K562 (cell line): ENCODE data around the gene COL1A1. TPM values are rescaled to one million over a fixed set of nuclear protein-coding genes. Genes with fewer than 3 reads are reported as not detected.
A peak's percentile ranks its signal among the peaks of the same experiment; 100 is the strongest.

Experiments used
- ATAC-seq: fragments of 200-7000 bp; cut with Tn5 transposase; 3 replicates; pipeline ENCODE4 v1.9.1; 2020; ENCODE audit warnings: moderate library complexity
- BruUV-seq: library from RNA; stranded (reverse); fragments of 400-500 nt; replicated peaks from 2 replicates; lab custom pipeline; 2021; lab: Mats Ljungman, UMichigan
- CTCF ChIA-PET: fragments of 300-600 bp; formaldehyde crosslinking; extraction: SDS; loops from one replicate; lab custom pipeline; 2021; ENCODE audit warnings: low intra/inter-chr PET ratio; lab: Yijun Ruan, JAX
- POLR2A ChIA-PET: fragments of 300-600, 350-650 bp; sonication (Branson Sonifier 250); formaldehyde crosslinking; extraction: SDS; loops from one replicate; lab custom pipeline; 2021; ENCODE audit warnings: antibody characterized with exemption, inconsistent platforms; lab: Yijun Ruan, JAX
- DNase-seq, 4 experiments: peaks; one replicate each; pipeline versions ENCODE4 v3.0.0 to v3.0.0-alpha.2; 2011 to 2018; ENCODE audit warnings: low spot score in 3 of 4, mixed read lengths in 3 of 4; ENCODE audit errors: extremely low read depth in 1 of 4
- FAIRE-seq: peaks from 2 replicates; lab custom pipeline; 2011; peaks lifted over from hg19 to GRCh38; lab: Jason Lieb, UNC
- H2AFZ ChIP-seq: 2 replicates; pipeline ENCODE4 v1.6.0; 2011; ENCODE audit warnings: low read depth, low read length, control low read depth, inconsistent platforms
- H3K27ac ChIP-seq: fragments of 200-600 bp; 3 replicates; pipeline ENCODE4 v1.8.0; 2011; ENCODE audit warnings: low read depth, mild to moderate bottlenecking, control low read depth, inconsistent platforms, low read length, moderate library complexity, mixed read lengths; ENCODE audit errors: extremely low read depth
- H3K27me3 ChIP-seq, 2 experiments: fragments of 300-600 bp in 1 of 2; 2 replicates in 1 of 2; 3 replicates in 1 of 2; pipeline versions ENCODE4 v1.6.0 to v1.8.0; 2011; ENCODE audit warnings: inconsistent platforms in 2 of 2, low read length in 2 of 2, mild to moderate bottlenecking in 1 of 2, mixed read lengths in 1 of 2, moderate library complexity in 1 of 2; ENCODE audit not compliant: control insufficient read depth in 2 of 2, insufficient read depth in 2 of 2
- H3K36me3 ChIP-seq: fragments of 300-600 bp; 3 replicates; pipeline ENCODE4 v1.8.0; 2011; ENCODE audit warnings: mild to moderate bottlenecking, low read length, inconsistent platforms; ENCODE audit not compliant: control insufficient read depth, insufficient read depth
- H3K4me1 ChIP-seq, 2 experiments: fragments of 200-600 bp in 1 of 2; replicated peaks in 1 of 2; 2 replicates in 1 of 2; 3 replicates in 1 of 2; pipeline versions ENCODE4 v1.5.1 to v1.8.0; 2011; ENCODE audit warnings: inconsistent platforms in 2 of 2, low read length in 2 of 2, mild to moderate bottlenecking in 1 of 2, mixed read lengths in 1 of 2, moderate library complexity in 1 of 2; ENCODE audit not compliant: control insufficient read depth in 2 of 2, insufficient read depth in 2 of 2
- H3K4me2 ChIP-seq: 2 replicates; pipeline ENCODE4 v1.6.1; 2011; ENCODE audit warnings: low read length, control low read depth, inconsistent platforms, mixed read lengths; ENCODE audit not compliant: insufficient read depth
- H3K4me3 ChIP-seq: fragments of 200-600 bp; sonication (generic), shearing (Covaris generic); 2 replicates; pipeline ENCODE4 v1.5.1; 2016; ENCODE audit warnings: control low read depth, inconsistent platforms
- H3K79me2 ChIP-seq: fragments of 200-600 bp; 3 replicates; pipeline ENCODE4 v1.8.0; 2011; ENCODE audit warnings: low read length, inconsistent platforms; ENCODE audit not compliant: control insufficient read depth, insufficient read depth
- H3K9ac ChIP-seq, 2 experiments: 2 replicates each; pipeline versions ENCODE4 v1.6.0 to v1.6.1; 2011; ENCODE audit warnings: low read depth in 2 of 2, low read length in 2 of 2, control low read depth in 1 of 2, inconsistent platforms in 1 of 2, mild to moderate bottlenecking in 1 of 2, mixed read lengths in 1 of 2; ENCODE audit not compliant: insufficient read depth in 1 of 2
- H3K9me1 ChIP-seq: one replicate; pipeline ENCODE4 v1.6.0; 2011; ENCODE audit warnings: inconsistent platforms, mild to moderate bottlenecking, low read length, moderate library complexity; ENCODE audit not compliant: control insufficient read depth, insufficient read depth
- H3K9me3 ChIP-seq: replicated peaks from 2 replicates; pipeline ENCODE4 v1.5.1; 2011; ENCODE audit warnings: low read depth, low read length, inconsistent platforms; ENCODE audit not compliant: control insufficient read depth, insufficient read depth
- H4K20me1 ChIP-seq: replicated peaks from 2 replicates; pipeline ENCODE4 v1.6.1; 2011; ENCODE audit warnings: low read length, inconsistent platforms, mixed read lengths; ENCODE audit not compliant: control insufficient read depth, insufficient read depth
- CBFA2T2 ChIP-seq: fragments of 450-650 bp; conservative IDR thresholded peaks from 2 replicates; pipeline ENCODE4 v1.6.1; 2017; ENCODE audit warnings: mild to moderate bottlenecking
- MEIS2 ChIP-seq: fragments of 450-650 bp; IDR thresholded peaks from 2 replicates; pipeline ENCODE4 v1.6.1; 2014; ENCODE audit warnings: mild to moderate bottlenecking; ENCODE audit not compliant: partially characterized antibody
- MLX ChIP-seq, 2 experiments: fragments of 450-650 bp in 1 of 2; sonication (generic) in 1 of 2; formaldehyde crosslinking; conservative IDR thresholded peaks; 2 replicates each; pipeline versions ENCODE4 v1.4.0 to v1.8.1; 2020 to 2022; ENCODE audit warnings: mild to moderate bottlenecking in 1 of 2, missing genetic modification reagents in 1 of 2
- NFYB ChIP-seq: IDR thresholded peaks from 2 replicates; pipeline ENCODE4 v1.6.1; 2011; ENCODE audit warnings: mild to moderate bottlenecking, moderate library complexity; ENCODE audit not compliant: insufficient read length; ENCODE audit errors: extremely low read depth
- SAFB ChIP-seq: fragments of 200-400 bp; formaldehyde crosslinking; IDR thresholded peaks from 2 replicates; pipeline ENCODE4 v1.6.1; 2017; ENCODE audit warnings: low read depth, low read length, borderline replicate concordance
- SIN3B ChIP-seq: fragments of 450-650 bp; IDR thresholded peaks from 2 replicates; pipeline ENCODE4 v1.6.1; 2017; ENCODE audit warnings: low read depth, mild to moderate bottlenecking, moderate library complexity
- SNIP1 ChIP-seq: fragments of 450-650 bp; IDR thresholded peaks from 2 replicates; pipeline ENCODE4 v1.7.1; 2017; ENCODE audit warnings: low read depth, mild to moderate bottlenecking
- TRIM24 ChIP-seq, 2 experiments: fragments of 450-650 bp; IDR thresholded peaks; 2 replicates each; pipeline ENCODE4 v1.6.1; 2016
- ZBED1 ChIP-seq: IDR thresholded peaks from 2 replicates; pipeline ENCODE4 v1.6.1; 2014
- ZBTB7A ChIP-seq: IDR thresholded peaks from 2 replicates; pipeline ENCODE4 v1.6.1; 2011; ENCODE audit warnings: low read depth, mild to moderate bottlenecking, low read length, moderate library complexity, borderline replicate concordance; ENCODE audit not compliant: control insufficient read depth
- ZC3H4 ChIP-seq: sonication (generic); formaldehyde crosslinking; IDR thresholded peaks from 2 replicates; pipeline ENCODE4 v1.9.0; 2021; ENCODE audit warnings: missing genetic modification reagents, borderline replicate concordance
- ZNF77 ChIP-seq: fragments of 250-450 bp; sonication (Bioruptor Pico); IDR thresholded peaks from 2 replicates; pipeline ENCODE4 v1.5.0; 2020
- ZNF780A ChIP-seq: fragments of 250-450 bp; sonication (Bioruptor Pico); IDR thresholded peaks from 2 replicates; pipeline ENCODE4 v1.5.0; 2021; ENCODE audit warnings: mild to moderate bottlenecking
- WGBS: fragments of 100-300 bp; shearing (Covaris generic); methylation state at CpG from one replicate; pipeline ENCODE4 v1.1.6; 2016; ENCODE audit warnings: low coverage, mixed read lengths; ENCODE audit not compliant: insufficient coverage; ENCODE audit errors: missing lambda C conversion rate; 5-methylcytosine and 5-hydroxymethylcytosine counted together
- in situ Hi-C: fragments of 300-500 bp; cut with MboI; formaldehyde crosslinking; loops from 4 replicates; pipeline ENCODE4 v1.15.0; 2018; ENCODE audit warnings: inconsistent platforms, mixed read lengths
- intact Hi-C: fragments of 100-400 bp; cut with micrococcal nuclease; formaldehyde crosslinking; loops from 2 replicates; pipeline ENCODE4 v1.14.2; 2022
- polyA plus RNA-seq, 8 experiments: library from polyadenylated mRNA; depleted of rRNA in 4 of 8; stranded (reverse) in 5 of 8; unstranded in 3 of 8; fragments of >200 nt; fragmentation: Nextera tagmentation in 2 of 8; fragmentation: Illumina TruSeq in 1 of 8; extraction: Ambion mirVana in 2 of 8; extraction: Trizol in 1 of 8; gene quantifications; 2 replicates each; pipeline versions ENCODE4 v1.2.1 to v1.2.3, GENCODE V29; 2011 to 2014; ENCODE audit warnings: inconsistent platforms in 1 of 8, missing spikeins in 1 of 8
- total RNA-seq, 7 experiments: library from RNA; depleted of rRNA in 6 of 7; stranded (reverse); fragments of >200 nt in 6 of 7; fragmentation: Illumina TruSeq in 2 of 7; extraction: Trizol in 2 of 7; gene quantifications; 2 replicates each; pipeline versions ENCODE4 v1.2.1 to v1.2.3, GENCODE V29; 2011 to 2021; ENCODE audit warnings: low replicate concordance in 1 of 7
- TF ChIP-seq, protein P1 (sequence below): fragments of 200-800 bp; sonication (Bioruptor generic); IDR thresholded peaks from 2 replicates; pipeline ENCODE4 v1.6.1; 2017; ENCODE audit warnings: missing genetic modification characterization, missing compliant biosample characterization

Gene COL1A1
- total and polyA plus RNA-seq, 9 of the 15 experiments (the other 6 are each of a cell fraction or from before 2014, with no cell fraction given), result 0.04 to 3.4 (median 0.18) TPM

GRCh38 chr17:50187751-50188530 lies 13.5 kb downstream of the COL1A1 start:
- H4K20me1 ChIP-seq, result no peaks in the 10 kb centered on the region; the same call in 1 of the 2 replicates
- H3K27ac ChIP-seq, result no peak overlapping the region
- H3K27me3 ChIP-seq, result peaks cover 60 to 87% of the 10 kb centered on the region in 2 experiments
- H3K36me3 ChIP-seq, result no peaks in the 10 kb centered on the region
- no peak overlapping the region for H2AFZ ChIP-seq
- POLR2A ChIA-PET, result interaction anchor here (0.7 to 1.0 kb wide), 4 partner anchors 10 to 150 kb away, joined by 3 to 4 read pairs (median 4); no protein-coding TSS in a partner anchor
- no peak for ATAC-seq
- WGBS, result 6% methylated on average over 15 of the region's 17 CpGs
- no peaks in the 10 kb centered on the region for H3K79me2 ChIP-seq
- no peak for TF ChIP-seq MEIS2
- TF ChIP-seq ZBED1, result no peak
- TF ChIP-seq TRIM24 (IDR thresholded peaks at IDR 0.05), result no peak
- no peak for TF ChIP-seq CBFA2T2
- TF ChIP-seq ZC3H4 (CRISPR knock-in tag), result no peak
- no peak for TF ChIP-seq MLX (CRISPR knock-in tag; conservative IDR thresholded peaks at IDR 0.05)
- no peak for TF ChIP-seq ZBTB7A
- TF ChIP-seq ZNF77 (CRISPR knock-in tag), result no peak
- no peak for TF ChIP-seq SIN3B
- no peak for TF ChIP-seq NFYB
- TF ChIP-seq ZNF780A (CRISPR knock-in tag), result no peak
- TF ChIP-seq SNIP1, result no peak
- no peak for TF ChIP-seq SAFB
- TF ChIP-seq, protein P1, sequence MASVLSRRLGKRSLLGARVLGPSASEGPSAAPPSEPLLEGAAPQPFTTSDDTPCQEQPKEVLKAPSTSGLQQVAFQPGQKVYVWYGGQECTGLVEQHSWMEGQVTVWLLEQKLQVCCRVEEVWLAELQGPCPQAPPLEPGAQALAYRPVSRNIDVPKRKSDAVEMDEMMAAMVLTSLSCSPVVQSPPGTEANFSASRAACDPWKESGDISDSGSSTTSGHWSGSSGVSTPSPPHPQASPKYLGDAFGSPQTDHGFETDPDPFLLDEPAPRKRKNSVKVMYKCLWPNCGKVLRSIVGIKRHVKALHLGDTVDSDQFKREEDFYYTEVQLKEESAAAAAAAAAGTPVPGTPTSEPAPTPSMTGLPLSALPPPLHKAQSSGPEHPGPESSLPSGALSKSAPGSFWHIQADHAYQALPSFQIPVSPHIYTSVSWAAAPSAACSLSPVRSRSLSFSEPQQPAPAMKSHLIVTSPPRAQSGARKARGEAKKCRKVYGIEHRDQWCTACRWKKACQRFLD (CRISPR knock-in tag), result no peak
- H3K4me2 ChIP-seq, result no peak overlapping the region
- no peaks in the 10 kb centered on the region for H3K9me1 ChIP-seq
- 0 out of 4 replicates have a peak overlapping the region, but pooled peaks of 1 of the 2 experiments have one; percentile 30 for H3K9ac ChIP-seq
- H3K4me1 ChIP-seq, result peaks cover 4 to 18% of the 10 kb centered on the region in 2 experiments; a peak in 4 of 5 replicates
- intact Hi-C loops (no loop called here), in situ Hi-C loops (no loop called here)
- H3K9me3 ChIP-seq, result no peaks in the 10 kb centered on the region
- no peak for DNase-seq
- H3K4me3 ChIP-seq, result no peak overlapping the region
- BruUV-seq, result no TSS peak
- no peak for FAIRE-seq
- CTCF ChIA-PET, result no interaction called here
